Islet of Langerhans (tissue), 1 donor: ENCODE results near the gene EIF3A.
"Not testable (repeated sequence)": the region's sequence is repeated elsewhere in the genome, so short reads cannot be mapped to it uniquely, and the experiment has no call there.

Experiments used
- FAIRE-seq: peaks from one replicate; lab custom pipeline; 2011; peaks lifted over from hg19 to GRCh38; lab: Jason Lieb, UNC

EIF3A gene

DNA sequence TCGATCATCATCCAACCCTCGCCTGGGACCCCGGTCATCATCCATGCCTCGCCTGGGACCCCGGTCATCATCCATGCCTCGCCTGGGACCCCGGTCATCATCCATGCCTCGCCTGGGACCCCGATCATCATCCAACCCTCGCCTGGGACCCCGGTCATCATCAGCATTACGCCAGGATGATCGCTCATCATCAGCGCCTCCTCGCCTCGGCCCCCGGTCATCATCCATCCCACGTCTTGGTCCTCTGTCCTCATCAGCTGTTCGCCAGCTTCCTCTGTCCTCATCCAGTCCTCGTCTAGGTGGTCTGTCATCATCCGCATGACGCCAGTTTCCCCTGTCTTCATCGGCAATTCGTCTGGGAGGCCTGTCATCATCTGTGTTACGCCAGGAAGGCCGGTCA lies 38.4 kb downstream of the EIF3A start:
- FAIRE-seq, result no peak

DNA sequence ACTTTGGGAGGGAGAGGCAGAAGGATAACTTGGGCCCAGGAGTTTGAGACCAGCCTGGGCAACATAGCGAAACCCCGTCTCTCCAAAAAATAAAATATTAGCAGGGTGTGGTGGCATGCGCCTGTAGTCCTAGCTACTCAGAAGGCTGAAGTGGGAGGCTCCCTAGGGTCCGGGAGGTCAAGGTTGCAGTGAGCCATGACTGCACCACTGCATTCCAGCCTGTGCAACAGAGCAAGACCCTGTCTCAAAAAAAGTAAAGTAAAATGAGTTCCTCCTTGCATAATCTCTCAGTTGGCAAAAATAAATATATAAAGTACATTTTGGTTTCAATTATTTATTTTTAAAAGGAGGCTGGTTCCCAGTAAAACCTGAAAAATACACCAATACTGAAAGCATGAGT lies 39.3 kb downstream of the EIF3A start:
- no peak for FAIRE-seq

DNA sequence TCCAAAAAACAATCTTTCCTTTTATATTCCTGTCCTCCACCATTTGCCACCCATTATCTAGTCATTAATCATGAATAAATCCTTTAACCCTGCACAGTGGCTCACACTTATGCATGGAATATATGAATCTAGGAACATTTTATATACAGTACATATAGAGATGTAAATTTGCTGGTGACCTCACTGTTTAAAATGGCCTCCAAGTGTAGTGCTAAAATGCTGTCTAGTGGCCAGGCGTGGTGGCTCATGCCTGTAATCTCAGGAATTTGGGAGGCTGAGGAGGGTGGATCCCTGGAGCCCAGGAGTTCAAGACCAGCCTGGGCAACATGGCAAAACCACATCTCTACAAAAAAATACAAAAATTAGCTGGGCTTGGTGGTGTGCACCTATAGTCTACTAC lies 41.5 kb downstream of the EIF3A start:
- FAIRE-seq, result no peak

DNA sequence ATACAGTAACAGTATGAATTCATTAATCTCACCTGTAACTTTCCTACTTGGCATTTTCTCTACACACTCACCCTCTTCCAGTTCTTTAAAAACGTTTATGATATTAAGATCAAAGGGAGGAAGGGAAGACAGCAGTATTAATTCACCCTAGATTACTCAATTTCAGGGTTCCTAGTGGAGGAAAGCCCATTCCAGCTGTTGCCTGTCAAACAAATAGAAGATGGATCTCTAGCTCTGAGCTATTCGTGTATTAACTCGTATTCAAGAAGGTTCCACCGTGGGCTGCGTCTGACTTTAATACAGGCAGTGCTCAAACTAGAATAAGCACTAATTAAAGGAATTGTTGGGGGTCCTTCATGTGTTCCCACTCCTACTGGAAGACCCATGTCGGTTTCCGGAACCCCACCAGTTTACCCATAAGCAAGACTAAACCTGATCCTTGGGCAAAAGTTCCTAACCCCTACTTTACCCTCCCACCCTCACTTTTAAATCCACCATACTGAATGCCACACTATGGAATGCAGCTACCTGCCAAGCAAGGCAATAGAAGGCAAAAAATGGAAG lies 49.0 kb downstream of the EIF3A start:
- FAIRE-seq, result no peak

DNA sequence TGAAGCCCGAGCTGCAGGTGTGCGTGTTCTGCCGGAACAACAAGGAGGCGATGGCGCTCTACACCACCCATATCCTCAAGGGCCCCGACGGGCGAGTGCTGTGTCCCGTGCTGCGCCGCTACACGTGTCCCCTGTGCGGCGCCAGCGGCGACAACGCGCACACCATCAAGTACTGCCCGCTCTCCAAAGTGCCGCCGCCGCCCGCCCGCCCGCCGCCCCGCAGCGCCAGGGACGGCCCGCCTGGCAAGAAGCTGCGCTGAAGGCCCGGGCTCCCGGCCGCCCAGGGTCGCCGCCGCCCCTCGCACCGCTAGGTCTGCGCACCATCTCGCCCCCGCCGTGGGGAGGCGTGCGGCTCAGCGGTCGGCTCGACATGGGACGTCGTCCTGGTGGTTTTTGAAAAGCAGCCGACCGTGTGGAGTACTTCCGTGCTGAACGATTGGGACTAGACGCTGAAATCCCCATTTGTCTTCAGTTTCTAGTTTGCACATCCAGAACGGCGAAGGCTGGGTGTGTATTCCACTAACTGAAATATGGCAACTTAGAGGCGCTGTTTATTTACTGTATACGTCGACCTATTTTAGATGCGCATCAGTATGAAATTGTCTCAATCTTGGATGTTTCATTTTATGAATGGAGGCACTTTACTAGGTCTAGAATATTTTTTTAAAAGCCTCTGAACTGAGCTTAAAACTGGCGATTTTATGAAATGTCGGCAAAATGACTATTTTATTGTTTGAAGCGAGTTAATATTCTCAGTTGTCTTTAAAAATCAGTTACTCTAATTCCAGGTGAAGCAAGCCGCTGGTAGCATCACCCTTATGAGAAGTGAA lies 50.0 kb downstream of the EIF3A start:
- FAIRE-seq, result no peak

DNA sequence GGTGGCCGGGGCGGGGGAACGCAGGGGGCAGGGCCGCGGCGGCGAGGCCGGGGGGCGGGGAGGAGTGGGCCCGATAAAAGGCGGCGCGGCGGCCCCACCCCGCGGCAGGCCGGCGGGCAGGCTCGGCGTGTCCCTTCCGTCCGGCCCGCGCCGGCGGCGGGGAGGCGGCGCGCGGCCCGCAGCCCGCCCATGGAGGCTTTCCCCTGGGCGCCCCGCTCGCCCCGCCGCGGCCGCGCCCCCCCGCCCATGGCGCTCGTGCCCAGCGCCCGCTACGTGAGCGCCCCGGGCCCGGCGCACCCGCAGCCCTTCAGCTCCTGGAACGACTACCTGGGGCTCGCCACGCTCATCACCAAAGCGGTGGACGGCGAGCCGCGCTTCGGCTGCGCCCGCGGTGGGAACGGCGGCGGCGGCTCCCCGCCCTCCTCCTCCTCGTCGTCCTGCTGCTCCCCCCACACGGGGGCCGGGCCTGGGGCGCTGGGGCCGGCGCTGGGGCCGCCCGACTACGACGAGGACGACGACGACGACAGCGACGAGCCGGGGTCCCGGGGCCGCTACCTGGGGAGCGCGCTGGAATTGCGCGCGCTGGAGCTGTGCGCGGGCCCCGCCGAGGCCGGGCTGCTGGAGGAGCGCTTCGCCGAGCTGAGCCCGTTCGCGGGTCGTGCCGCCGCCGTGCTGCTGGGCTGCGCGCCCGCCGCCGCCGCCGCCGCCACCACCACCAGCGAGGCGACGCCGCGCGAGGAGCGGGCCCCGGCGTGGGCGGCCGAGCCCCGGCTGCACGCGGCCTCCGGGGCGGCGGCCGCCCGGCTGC lies 50.8 kb downstream of the EIF3A start, which contains the start of gene NANOS1:
NANOS1 (plus strand) TSS at position 102 of the 808 bp plus-strand sequence; CDS start at position 190, 88 bp downstream.
- FAIRE-seq, result no peak

DNA sequence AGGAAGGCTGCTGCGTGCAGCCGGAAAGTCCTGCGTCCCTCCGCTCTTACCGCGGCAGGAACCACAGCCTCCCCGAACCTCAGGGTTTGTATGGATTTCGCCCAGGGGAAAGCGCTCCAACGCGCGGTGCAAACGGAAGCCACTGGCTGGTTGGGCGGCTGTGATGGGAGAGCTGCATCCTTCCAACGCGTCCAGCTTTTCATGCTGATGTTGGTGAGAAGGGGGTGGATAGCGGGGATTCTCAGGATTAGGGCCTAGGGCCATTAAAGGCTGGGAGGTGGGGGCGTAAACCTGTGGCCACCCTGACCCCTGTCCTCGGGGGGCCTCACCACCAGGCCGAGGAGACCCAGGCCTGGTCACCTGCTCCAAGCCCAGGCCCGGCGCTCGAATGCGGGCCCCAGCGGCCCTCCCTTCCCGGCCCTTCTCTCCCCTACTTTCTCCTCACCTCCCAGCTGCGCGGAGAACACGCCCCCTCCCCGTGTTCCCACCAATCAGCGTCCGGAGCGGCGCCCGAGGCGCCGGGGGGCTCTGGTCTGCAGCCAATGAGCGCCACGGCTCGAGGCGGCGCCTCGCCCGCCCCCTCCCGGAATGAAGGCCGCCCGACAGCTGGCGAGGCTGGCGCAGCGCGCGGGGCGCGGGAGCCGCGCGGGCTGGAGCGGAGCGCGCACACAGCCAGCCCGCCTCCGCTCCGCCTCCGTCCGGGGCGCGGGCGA lies 51.6 kb downstream of the EIF3A start:
- FAIRE-seq, result no peak

DNA sequence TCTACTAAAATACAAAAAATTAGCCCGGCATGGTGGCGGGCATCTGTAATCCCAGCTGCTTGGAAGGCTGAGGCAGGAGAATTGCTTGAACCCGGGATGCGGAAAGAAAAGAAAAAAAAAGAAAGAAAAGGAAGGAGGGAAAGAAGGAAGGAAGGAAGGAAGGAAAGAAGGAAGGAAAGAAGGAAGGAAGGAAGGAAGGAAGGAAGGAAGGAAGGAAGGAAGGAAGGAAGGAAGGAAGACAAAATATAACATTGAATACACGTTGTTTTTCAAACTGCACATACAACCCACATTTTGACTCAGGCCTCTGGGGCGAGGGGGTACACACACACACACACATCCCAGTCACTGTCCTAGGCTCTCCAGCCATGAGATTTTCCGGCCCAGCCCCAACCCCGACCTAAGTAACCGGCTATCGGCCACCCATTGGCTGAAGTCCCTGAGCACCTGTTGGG lies 52.1 kb downstream of the EIF3A start:
- FAIRE-seq, result not testable (repeated sequence)

DNA sequence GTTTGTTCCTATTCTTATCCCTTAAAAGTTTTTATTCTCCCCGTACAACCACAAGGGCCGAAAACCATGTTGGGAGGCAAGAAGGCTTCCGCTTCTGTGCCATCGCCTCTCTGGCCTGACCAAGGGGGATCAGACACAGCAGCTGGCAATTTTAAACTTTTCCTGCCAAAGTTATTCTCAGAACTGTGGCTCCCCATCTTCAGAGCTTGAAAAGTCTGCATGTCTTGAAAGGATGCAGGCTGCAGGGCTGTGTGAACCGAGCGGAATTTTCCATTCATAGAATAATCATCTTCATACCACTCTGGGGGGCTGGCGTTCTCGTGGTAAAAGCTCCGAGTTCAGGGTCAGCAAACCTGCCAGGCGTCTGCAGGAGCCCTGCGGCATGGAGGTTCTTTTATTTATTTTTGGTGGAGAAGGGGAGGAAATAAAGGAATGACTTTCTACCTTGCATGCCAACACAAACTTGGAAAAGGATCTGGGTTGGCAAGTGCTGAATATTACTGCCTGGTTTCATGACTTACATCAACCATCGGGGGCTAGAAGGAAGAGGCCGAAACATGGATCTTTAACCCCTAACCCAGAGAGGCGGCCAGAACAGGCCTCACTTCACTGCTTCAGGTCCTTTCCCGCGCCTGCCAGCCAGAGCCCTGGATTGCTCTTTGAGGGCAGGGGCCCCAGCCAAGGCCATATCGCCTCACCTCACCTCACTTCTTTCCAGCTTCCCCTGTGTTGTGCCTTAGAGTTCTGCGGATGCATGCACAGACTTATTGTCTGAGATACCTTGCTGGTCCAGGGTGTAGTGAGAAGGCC lies 54.1 kb downstream of the EIF3A start:
- FAIRE-seq, result no peak

DNA sequence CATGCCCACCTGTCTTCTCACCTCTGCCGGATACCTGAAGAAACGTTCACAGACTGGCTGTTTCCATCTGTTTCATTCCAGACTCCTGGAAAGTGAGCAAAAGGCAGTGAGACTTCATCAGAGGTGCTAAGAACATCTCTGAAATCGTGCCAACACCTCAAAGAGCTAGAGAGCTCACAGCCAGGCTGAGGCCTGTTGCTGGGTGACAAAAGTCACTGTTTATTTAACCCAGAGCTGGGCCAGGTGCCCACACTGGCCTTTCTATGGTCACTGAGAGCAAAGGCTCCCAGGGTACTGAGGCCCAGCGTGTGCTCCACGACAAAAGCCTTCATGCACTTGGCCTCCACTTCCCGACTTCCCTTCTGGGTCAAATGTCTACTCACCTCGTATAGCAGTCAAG lies 54.8 kb downstream of the EIF3A start:
- peak; percentile 53 for FAIRE-seq

DNA sequence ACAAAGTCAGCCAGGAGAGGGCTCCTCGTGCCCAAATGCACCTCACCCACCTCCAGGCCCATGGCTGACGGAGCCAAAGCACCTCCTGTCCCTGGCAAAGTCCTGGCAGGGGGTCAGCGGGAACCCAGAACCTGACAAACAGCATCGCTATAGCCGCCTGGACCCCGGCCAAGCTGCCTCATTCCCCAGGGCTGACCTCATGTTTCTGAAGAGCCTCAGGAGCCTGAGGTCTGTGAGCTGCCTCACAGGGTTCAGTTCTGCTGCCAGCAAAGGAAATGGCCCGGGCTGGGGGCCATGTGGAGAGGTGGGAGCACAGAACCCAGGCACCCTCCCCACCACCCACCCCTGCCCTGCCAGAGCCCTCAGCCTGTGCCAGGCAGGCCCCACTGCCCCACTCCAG lies 55.3 kb downstream of the EIF3A start:
- FAIRE-seq, result no peak

DNA sequence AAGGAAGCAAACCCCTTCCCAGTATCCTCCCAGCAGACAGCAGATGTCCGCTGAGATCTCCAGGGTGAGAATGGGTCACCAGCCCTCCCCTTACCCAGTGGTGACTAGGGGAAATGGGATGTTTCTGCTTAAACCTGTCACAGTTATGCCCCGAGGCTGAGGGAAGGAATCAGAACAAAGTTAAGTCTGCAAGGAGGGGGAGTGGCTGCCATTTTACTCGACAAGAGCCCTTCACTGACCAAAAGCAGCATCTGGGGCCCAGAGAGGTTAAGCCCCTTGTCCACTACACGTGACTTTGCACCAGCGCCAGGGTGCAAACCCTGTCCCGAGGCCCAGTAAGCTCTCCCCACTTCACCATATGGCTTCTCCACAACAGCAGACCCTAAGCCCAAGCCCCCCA lies 55.7 kb downstream of the EIF3A start:
- FAIRE-seq, result no peak

DNA sequence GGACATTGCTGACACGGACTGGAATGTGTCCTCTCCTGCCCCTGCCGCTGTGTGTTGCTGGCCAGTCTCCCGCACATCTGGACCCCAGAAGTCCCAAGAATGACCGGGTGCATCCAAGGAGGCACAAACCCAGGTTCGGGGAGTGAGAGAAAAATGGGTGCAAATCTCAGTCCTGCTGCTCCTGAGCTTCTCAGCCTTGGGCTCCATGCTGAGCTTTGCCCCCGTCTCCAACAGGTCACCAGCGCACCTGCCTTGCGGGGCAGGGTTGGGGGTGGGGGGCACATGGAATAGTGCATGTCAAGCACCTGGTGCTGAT lies 57.1 kb downstream of the EIF3A start:
- FAIRE-seq, result no peak

DNA sequence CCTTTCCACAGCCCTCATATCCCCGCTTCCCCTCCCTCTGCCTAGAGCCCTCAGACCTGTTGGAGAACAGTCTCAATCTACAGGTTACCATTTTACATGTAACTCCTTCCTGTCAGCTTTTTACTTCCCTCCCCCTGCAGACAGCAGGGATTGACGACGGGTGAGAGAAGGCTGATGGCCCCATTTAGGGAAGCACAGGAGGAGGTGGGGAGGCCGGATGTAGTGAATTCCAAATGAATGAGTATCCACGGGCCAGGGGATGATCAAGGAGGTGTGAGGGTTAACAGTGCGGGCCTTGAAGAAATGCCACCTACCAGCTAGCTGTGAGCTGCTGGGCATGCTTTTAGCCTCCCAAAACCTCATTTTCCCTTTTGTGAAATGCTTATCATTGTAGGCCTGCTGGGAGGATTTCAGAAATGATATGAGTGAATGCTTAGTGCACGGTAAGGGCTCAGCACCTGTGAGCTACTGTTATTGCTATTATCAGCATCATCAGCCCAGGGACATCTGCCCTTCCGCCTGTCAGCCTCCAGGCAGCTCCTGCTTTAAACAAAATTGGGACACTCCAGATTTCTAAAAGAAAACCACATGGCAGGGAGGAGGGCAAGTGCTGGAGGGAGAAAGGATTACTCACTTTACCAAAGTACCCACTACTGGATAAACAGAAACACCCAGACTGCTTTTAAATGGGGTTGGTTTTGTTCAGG lies 57.6 kb downstream of the EIF3A start:
- no peak for FAIRE-seq

DNA sequence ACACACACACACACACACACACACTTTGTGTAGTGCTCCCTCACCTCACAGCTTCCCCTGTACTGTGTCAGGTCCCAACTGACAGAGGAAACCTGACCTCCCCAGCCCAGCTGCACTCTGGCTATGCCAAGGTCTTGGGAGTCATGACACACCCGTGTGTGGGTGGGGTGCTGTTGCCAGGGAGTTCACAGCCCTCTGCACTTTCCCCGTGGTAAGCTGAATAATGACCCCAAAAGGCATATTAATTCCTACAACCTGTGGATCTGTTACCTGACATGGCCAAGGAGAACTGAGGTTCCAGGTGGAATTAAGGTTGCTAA lies 60.0 kb downstream of the EIF3A start:
- FAIRE-seq, result no peak

DNA sequence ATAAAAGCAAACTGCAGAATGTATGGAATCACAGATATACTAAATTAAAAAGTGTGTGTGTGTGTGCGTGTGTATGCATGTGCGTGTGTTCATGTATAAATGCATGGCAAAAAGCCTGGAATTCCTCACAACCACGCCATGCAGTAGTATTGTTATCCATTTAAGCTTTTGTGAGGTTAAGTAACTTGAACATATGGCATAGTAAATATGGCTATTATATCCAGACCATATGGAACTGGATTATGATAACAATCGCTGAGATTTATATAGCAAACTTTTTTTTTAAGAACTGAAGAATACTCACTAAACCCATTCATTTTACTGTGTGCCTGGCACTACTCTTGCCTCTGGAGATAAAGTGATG lies 73.4 kb downstream of the EIF3A start:
- FAIRE-seq, result no peak

DNA sequence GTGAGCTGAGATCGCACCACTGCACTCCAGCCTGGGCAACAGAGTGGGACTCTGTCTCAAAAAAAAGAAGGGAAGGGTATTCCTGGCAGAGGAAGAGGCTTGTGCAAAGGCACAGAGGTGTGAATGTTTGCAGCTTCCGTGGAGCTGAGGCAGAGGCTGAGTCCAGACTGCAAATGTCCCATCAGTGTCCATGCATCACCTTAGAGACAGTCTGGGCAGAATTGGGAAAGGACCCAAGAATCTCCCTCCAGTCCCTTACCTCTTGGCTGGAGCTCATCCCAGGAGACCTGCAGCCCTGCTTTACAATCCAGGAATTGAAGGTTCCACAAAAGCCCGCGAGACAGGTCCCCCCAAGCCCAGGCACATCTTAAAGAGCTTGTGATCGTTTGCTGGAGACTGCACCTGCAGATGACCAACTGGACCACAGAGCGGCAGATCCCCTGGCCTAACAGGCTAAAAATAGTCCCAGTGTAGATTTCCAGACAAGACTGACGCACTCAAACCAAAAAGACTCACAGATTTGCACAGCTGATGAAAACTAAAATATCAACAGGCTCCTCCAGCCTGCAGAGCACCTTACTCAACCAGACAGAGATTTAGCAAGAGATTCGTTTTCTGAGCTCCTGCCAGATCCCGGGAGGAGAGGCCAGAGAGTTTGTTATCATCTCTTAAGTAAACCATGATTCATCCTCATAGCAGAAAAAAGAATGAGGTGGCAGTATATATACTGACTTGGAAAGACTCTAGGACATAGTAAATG lies 74.0 kb downstream of the EIF3A start:
- FAIRE-seq, result peak; percentile 98

DNA sequence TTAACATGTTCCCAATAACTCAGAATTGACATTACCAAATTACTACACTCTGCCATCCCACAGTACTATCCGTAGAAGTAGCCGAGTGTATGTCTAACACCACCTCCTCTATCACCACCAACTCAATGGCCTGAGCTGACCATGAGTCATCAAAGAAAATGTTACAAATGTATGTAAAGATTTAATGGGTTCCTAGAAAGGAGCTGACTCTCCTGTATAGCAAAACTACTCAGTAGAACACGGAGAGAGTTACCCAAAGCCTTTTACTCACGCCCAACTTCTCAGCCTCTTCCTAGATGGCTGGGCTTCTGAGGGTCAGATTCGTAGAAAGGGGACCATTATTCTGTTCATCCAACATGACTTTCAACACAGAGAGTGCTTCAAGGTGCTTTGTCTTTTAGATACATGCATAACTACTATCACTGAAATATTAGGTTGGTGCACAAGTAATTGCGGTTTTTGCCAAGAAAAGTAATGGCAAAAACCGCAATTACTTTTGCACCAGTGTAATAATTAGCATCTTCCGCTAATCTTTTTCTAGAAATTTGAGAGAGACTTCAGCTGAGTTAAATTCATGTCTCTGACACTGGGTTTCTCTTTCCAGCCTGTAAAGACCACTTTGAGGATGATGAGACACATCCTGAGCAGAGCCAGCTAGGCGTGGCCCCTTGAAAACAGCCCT lies 75.1 kb downstream of the EIF3A start:
- FAIRE-seq, result no peak

DNA sequence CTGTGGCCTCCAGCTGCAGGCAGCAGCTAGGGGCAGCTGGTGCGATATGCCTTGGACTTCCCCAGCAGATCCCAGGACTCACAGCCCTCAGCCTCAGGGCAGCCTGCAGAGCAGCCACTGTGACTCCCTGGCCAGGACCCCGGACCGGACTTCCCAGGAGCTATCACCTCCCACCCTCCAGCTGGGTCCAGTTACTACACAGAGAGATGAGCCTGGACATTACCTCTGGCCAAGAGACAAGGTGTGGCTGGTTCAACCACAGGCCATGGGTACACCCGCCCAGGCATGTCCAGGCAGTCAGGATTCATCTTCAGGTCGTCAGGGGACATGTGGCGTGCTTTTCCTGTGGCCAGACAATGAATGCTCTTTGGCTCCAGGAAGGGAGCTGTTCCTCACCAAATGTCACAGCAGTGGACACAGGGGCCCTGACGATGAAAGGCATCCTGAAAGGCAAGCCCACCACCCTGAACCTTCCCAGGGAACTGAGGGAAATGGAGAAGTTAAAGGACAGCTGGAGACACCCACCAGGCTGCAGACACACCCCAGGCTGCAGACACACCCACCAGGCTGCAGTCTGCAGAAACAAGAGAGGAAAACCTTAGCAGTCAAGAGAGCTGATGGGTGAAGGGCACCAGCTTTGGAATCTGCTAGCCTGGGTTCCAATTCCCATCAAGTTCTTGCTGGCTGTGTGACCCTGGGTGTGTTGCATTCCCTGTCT lies 76.9 kb downstream of the EIF3A start:
- FAIRE-seq, result no peak
